Fibroblast of skin of right biceps (primary cell): ENCODE results near the gene SLC5A11.
"Not testable (repeated sequence)": the region's sequence is repeated elsewhere in the genome, so short reads cannot be mapped to it uniquely, and the experiment has no call there.

ENCODE experiments used
- DNase-seq: peaks from one replicate; pipeline ENCODE4 v3.0.0-alpha.2; 2013

The SLC5A11 gene

DNA sequence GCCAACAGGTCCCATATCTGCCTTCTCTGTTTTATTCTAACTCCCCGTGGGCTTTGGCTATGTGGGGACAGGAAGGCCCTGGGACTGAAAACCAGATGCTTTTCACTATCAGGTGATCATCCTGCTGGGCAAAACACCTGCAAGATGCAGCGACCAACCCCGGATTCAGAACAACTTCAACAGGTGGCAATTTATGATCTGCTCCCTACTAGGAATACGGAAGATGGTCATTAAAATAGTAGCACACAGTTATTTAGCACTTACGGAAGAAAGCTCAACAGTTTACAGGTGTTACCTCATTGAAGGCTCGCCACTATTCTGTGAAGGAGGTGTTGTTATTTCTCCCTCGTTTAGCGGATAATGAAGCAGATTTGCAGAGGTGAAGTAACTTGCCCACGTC is 7.8 kb upstream of the SLC5A11 start:
- no peak for DNase-seq

DNA sequence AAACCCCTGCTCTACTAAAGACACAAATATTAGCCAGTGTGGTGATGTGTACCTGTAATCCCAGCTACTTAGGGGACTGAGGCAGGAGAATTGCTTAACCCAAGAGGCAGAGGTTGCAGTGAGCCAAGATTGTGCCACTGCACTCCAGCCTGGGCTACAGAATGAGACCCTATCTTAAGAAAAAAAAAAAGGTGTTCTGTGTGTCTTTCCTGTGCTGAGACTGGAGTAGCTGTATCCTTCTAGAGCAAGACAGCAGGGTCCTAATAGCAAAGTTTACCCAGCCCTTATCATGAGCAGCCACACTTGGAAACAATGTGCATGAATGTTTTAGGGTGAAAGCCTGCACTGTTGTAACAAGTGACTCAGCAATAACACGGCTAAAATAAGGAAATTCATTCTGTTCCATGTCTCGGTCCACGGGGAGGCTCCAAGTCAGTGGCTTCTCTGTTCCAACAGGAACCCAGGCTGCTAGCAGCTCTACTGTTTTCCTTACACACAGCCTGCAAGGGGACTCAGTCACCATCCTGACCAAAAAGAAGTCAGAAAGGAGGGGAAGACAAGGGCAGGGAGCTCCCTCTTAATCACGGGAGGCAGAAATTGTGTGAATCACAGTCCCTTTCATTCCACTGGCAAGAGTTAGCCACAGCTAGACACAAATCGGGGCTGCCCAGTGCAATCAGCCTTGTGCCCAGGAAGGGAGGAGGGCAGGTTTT is 7.1 kb upstream of the SLC5A11 start:
- DNase-seq = peak; percentile 36

DNA sequence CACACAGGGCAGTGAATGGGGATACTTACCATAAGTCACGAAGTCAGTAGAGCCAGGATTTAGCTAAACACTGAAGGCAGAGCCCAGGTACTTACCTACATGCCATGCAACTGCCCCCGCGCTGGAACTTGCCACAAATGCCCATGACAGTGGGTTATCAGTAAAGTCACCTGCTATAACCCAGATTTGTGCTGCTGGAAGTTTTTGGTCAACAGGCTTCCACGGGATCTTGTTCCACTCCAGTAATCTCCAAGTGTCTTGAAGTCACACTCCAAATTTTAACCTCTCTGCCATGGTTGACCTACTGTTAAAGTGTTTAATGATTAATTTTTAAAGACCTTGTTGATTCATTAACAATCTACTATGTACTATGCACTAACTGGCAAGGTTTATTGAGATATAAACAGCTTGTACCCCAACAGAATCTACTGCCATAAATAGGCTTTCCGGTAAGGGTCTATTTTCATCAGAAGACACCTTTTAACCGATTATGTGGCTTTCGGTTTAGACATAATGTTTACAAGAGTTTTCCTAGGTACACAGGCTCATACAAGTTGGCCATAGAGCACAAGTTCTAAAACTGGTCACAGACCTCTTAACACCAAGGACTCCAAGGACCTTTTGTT is 6.3 kb upstream of the SLC5A11 start:
- no peak for DNase-seq

DNA sequence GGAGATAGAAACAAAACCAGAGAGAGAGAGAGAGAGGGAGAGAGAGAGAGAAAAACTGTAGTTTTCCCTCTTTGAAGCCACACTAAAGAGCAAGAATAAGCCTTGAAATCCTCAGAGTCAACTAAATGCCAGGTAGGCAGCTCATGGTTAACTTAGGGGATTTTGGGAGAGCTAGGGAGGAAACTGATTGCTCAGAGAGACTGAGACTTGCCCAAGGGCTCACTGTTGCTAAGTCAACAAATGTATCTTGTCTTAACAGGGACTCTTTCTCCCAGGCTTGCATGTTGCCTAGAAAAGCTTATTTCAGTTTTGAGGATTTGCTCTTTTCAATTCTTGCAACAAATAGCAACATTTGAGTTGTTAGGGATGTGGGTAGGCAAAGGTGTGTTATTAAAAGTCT is 4.5 kb upstream of the SLC5A11 start:
- no peak for DNase-seq

DNA sequence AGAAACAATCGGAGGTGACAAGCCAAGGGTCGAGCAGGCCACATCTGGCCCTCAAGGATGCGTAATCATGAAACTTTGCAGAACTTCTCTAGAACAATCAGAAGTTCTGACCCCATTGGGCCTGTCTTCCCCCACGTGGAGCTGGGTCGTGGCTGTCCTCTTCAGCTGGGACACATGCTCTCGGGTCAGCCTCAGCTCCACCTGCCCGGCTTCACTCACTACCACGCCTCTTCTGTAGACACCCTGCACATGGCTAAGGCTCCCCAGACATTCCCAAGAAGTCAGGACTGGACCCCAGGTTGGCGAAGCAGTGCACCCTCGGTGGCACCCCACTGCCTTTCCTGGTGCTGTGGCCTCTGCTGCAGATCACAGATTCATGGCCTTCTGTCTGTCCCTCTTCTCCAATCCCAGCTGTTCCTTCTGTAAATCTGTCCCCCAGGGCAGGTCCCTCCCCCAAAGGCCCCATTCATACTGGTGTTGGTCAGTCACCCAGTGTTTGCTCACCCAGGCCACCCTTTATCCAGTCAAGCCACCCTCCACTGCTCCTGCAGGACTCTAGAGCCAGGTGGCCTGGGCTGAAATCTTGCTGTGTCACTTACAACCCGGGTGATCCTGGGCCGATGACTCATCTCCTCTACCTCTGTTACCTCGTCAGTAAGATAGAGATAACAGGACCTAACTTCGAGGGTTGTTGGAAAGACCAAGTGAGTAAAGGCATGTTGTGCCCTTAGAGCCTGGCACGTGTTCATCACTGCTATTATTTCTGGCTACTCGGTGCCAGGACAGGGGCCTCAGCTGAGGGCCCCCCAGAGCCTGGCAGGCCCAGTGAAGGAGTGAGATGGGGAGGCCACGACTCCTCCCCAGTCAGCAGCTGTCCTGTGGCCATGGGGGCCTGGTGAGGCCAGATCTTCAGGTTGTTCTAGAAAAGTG is 1.4 kb upstream of the SLC5A11 start:
- DNase-seq = no peak

DNA sequence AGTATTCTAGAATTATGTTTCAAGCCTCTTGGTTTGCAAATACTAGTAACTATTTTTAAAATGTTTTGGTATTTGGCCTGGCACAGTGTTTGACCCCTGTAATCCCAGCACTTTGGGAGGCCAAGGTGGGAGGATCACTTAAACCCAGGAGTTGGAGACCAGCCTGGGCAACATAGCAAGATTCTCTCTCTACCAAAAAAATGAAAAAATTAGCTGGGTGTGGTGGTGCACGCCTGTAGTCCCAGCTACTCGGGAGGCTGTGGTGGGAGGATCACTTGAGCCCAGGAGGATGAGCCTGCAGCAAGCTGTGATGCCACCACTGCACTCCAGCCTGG is 765 bp upstream of the SLC5A11 start:
- DNase-seq = not testable (repeated sequence)

DNA sequence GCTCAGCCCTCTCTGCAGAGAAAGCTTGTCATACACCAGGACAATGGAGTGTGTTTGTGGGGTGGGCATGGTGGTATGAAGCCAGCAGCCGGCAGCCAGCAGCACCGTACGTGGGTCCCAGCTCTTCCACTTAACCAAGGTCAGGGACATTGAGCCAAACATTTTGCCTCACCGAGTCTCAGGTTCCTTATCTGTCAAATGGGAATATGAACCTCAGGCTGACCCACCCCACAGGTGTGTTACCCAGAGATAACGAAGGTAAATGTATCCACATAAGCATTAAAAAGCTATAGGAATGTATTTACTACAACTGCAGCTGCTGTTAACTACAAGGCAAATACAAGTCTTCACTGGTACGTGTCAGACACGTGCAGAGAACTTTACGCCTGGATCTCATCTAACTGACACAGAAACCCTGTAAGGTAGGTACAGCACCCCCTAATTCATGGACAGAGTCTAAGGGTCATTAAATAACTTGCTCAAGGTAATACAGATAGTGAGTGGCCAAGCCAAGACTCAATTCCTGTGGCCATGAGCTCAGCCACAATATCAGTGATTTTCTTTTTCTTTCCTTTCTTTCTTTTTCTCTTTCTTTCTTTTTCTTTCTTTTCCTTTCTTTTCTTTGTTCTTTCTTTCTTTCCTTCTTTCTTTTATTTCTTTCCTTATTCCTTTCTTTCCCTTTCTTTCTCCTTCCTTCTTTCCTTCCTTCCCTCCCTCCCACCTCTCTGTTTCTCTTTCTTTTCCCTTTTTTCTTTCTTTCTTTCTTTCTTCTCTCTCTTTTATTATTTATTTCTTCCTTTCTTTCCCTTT is 990 bp downstream of the SLC5A11 start:
- no peak for DNase-seq

DNA sequence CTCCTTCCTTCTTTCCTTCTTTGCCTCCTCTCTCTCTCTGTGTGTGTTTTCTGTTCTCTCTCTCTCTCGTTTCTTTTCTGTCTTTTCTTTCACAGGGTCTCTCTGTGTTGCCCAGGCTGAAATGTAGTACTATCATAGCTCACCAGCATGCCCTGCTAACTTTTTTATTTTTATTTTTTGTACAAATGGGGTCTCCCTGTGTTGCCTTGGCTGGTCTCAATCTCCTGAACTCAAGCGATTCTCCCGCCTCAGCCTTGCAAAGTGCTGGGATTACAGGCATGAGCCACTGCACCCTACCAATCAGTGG is 1.5 kb downstream of the SLC5A11 start:
- DNase-seq = no peak

DNA sequence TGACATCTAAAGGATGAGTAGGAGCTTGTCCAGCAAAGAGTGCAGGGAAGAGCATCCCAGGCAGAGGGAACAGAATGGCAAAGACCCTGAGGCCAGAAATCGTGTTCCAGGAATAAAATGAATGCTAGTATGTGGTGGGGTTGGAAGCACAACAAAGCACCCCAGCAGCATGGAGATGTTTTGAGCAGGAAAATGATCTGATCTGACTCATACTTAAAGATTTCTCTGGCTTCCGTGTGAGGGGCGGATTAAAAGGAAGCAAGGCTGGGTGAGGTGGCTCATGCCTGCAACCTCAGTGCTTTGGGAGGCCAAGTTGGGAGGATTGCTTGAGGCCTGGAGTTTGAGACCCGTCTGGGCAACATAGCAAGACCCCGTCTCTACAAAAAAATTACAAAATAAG is 2.3 kb downstream of the SLC5A11 start:
- DNase-seq = peak; percentile 79

DNA sequence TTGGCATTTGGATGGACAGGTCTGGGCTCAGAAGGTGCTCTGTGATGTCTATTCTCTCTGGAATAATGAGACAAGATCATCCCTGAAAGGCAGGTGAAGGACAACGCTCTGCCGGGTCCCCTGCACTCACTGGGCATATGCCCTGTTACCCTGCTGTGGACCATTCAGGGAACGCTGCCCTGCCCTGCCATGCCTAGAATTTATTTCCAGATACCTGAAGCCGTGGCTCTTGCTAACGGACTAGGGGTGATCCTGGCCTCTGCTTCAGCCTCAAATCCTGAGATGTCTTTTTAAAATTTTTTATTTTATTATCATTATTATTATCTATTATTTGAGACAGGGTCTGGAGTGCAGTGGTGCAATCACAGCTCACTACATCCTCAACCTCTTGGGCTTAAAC is 3.9 kb downstream of the SLC5A11 start:
- no peak for DNase-seq

DNA sequence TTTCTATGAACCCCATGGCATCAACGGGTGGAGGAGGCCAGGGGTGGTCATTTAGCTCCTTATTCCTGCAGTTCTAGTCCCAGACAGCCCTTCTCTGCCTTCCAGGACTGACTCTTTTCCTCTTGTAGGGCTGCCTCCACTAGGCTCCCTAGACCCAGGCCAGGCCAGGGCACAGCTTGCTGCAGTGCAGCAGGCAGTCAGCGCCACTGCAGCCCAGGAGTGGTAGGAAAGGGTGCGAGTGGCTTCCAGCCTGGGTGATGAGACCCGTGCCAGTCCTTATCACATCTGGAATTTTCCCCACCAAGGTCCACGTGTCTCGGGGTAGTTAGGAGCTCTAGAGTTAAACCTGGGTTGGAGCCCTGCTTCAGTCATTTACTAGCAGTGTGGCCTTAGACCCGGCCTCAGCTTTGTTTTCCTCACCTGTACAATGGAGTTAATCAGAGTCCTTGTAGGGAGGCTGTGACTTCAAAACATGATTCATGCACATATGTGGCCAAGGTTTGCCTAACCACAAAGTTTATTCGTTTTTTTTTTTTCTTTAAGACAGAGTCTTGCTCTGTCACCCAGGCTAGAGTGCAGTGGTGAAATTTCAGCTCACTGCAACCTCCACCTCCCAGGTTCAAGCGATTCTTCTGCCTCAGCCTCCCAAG is 4.7 kb downstream of the SLC5A11 start:
- DNase-seq = peak; percentile 56

DNA sequence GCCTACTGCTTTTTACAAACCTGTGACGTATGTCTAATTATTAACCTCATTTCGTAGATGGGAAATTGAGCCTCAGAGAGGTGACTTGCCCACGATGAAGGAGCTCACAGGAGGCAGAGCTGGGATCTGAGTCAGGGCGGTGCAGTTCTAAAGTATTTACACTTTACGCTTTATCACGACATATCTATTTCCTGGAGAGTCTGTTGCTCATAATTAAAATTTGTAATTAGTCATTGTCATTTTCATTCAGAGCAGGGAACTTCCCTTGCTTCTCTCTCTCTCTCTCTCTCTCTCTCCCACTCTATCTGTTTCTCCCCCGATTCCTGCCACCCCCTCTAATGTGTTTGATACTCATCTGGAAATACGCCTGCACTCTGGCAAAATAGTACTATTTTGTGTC is 5.9 kb downstream of the SLC5A11 start:
- DNase-seq = peak; percentile 52

DNA sequence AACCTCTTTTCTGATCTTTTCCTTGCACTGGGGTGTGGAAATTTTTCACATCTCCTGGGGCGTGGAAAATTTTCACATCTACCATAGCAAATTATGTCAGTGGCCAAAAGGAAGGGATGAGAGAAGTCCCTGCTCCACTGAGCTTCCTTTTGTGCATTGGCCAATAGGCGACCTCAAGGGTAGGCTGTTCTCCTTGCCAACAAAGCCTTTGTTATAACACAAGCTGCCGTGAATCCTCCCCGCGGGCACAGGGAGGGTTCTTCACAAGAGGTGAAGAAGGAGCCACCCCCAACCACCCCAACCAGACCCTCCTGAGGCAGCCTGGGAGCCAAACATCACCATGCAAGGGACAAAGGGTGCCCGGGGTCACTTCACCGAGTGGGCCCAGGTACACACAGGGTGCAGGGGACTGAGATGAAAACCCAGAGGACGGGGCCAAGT is 6.5 kb downstream of the SLC5A11 start:
- DNase-seq = no peak

DNA sequence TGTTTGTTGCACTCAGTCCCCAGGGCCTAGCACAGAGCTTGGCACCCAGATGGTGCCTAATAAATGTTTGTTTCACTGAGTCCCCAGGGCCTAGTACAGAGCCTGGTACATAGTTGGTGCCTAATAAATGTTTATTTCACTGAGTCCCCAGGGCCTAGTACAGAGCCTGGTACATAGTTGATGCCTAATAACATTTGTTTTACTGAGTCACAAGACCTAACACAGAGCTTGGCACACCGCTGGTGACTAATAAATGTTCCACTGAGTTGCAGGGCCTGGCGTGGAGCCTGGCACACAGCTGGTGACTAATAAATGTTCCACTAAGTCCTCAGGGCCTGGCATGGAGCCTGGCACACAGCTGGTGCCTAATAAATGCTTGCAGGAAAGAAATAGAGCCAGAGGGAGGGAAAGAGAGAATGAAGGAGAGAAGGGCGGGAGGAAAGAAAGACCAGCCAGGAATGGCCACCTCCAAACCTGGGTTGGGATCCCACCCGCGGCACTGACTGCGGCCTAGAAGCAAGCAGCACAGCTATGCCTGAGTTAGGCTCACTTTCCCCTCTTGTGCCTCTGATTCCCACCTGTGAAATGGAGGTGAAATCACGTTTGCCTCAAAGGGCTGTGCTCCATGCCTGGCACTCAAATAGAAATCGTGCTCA is 7.5 kb downstream of the SLC5A11 start:
- no peak for DNase-seq

DNA sequence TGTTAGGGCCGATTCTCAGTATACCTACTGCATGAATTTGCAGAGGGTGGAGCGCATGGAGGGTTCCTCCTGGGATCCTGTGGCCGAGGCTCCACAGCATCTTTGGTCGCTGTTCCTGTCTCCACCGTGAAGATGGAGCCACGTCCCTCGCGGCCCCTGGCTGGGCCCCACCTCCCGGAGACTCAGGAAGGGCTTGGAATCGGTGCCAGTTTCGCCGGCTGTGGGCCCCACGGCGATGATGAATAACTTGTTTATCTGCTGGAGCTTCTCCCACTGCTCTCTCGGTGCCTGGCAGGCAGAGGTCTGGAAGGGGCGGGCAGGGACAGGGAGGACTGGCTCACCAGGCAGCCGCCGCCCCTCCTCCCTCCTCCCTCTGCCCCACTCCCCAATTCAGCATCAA is 8.1 kb downstream of the SLC5A11 start:
- DNase-seq = peak; percentile 56

DNA sequence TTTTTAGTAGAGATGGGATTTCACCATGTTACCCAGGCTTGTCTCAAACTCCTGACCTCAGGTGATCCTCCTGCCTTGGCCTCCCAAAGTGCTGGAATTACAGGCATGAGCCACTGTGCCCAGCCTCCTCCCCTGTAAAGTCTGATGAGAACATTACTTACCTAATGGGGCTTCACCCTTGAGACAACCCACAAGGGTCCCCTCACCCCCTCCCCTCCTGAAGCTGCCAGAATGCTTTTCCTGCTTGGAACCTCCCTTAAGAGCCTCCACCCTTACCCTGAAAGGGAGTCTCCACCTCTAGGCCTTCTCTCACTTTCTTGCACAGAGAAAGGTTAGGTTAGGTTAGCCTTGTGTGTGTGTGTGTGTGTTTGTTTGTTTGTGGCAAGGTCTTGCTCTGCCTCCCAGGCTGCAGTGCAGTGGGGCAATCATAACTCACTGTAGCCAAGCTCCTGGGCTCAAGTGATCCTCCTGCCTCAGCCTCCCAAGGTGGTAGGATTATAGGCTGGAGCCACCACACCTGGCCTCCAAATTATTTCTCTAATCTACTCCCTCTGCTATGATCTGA is 8.9 kb downstream of the SLC5A11 start:
- no peak for DNase-seq

DNA sequence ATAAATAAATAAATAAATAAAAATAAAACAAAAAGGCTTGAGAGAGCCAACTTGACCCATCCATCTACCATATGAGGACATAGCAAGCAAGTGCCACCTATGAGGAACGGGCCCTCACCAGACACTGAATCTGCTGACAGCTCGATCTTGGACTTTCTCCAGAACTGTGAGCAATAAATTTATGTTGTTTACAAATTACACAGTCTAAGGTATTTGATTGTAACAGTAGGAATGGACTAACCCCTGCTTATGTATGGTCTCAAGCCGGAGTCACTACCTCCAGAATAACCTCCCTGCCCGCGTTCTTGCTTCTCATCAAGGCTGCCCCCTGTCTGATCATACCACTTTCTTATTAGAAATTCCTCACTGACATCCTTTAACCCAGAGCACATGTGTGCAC is 9.9 kb downstream of the SLC5A11 start:
- DNase-seq = no peak

DNA sequence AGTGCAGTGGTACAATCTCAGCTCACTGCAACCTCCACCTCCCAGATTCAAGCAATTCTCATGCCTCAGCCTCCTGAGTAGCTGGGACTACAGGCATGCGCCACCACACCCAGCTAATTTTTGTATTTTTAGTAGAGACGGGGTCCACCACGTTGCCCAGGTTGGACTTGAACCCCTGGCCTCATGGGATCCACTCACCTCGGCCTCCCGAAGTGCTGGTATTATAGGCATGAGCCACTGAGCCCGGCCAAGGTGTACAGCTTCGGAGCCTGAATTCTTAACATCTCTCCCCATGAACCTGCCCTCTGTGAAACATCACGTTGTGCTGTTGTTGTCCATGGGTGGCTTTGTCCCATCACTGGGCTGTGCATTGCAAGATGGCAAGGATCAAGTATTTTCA is 11.1 kb downstream of the SLC5A11 start:
- not testable (repeated sequence) for DNase-seq

DNA sequence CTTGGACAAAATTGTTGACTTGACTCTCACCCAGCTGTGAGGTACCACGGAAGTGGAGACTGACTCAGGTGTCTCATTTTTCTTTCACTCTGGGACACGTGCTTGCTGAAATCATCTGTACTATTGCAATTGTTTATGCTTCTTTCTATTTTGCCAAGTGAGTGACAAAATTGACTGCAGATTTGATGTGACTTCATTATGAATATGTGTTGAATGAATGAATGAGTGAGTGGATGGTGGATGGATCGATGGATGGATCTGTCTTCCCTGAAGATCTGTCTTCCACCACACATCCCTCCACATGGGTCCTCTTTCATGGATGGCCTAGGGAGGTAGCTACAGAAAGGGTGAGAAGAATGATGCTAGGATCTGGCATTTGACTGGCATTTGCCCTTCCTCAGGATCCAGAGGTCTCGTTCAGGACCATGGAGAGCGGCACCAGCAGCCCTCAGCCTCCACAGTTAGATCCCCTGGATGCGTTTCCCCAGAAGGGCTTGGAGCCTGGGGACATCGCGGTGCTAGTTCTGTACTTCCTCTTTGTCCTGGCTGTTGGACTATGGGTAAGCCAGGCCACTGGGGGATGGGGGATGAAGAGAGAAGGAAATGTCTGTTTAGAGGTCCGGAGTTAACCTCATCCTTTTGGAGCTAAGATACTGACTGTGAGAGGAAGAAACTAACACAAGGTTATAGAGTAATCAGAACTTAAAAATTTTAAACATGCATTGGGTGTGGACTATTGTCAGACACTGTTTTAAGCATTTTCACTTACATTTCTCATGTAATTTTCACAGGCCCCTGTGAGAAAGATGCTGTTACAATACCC is 12.7 kb downstream of the SLC5A11 start:
- DNase-seq = peak; percentile 61

DNA sequence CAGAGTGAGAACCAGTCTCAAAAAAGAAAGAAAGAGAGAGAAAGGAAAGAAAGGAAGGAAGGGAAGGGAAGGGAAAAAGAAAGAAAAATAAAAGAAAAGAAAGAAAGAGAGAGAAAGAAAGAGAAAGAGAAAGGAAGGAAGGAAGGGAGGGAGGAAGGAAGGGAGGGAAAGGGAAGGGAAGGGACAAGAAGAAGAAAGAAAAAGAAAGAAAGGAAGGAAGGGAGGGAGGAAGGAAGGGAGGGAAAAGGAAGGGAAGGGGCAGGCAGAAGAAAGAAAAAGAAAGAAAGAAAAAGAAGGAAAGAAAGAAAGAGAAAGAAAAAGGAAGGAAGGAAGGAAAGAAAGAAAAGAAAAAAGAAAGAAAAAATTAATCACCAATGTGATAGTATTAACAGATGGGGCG is 15.7 kb downstream of the SLC5A11 start:
- DNase-seq = no peak
